ENCODE measurements around the gene SCARF1. TPM values are rescaled to one million over a fixed set of nuclear protein-coding genes. Genes with fewer than 3 reads are reported as not detected.

The SCARF1 gene
- total RNA-seq, 1 donor from 2014 or later = 8.4 TPM

DNA sequence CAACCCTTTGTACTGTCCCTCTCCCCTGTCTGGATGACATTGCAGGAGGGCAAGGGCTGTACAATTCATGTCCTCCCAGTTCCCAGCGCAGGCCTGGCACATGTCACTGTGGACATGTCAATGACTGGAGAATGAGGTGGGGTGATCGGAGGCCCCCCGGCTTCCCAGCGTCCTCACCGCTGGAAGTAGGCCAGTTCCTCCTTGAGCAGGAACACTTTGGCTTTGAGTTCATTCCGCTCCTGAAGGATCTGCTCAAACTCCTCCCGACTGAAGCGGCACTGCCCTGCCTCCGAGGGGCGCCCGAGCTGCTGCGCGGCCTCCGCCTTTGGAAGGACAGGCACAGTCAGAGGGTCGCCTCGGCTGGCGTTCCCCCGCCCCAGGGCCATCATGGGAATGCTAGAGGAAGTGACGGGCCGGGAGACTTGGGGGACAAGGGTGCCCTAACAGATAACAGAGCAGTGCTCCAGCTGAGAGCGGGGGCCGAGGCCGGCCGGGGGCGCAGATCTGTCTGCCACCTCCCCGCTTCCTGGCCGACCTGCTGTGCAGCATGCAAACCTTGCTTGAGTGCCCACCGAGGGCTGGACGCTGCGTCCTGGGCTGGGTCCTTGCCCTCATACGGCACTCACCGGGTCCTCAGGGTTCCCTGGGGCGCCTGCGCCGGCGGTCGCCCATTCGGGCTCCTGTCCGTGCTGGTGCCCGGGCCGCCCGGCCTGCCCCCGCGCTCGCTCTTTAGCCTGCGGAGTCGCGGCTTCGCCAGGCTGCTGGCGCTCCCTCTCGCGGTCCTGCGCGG, 2.8 kb upstream of the SCARF1 start:
- peak; percentile 46 for DNase-seq (ENCODE audit: low spot score)

DNA sequence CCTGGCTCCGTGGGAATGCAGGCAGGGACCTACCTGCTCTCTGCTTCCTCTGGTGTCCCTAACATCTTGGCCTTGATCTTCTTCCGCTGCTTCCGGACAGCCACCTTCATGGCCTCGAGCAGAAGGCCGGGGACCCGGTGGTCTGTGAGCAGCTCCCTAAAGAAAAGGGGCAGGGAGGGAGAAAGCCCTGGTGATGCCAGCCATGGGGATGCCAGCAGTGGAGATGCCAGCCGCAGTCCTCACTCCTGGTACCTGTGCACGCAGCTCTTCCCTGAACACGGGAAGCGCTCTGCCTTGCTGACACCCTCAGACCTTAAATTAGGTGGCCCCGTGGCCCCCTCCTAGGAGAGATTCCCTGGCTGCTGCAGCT, 2.3 kb upstream of the SCARF1 start:
- no peak for DNase-seq (ENCODE audit: low spot score)

DNA sequence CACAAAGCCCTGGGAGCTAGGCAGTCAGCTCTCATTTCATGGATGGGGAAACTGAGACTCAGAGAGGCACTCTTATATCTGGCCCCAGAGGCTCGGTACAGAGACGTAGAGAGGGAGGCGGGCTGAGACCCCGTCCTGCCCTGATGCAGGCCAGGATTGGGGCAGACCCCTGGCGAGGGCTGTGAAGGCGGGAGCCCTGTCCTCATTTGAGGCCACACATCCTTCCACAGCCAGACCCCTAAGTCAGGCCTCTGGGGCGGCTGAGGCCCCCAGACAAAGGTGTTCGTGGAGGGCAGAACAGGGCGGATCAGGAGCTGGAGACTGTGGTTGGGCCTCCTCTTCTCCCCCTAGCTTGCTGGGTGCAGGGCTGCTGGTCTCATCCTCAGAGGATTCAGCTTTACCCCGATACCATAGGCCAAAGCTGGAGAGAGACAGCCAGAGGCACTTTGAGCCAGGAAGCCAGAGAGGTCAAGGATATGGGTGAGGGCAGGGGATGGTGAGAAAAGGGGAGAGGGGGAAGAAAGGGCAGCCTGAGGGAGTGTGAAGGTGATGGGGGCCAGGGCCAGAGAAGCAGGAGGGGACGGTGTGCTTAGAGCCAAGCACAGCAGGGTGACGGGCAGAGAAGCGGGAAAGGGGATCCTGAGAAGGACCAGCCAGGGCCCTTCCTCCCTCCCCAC, 805 bp upstream of the SCARF1 start:
- DNase-seq (ENCODE audit: low spot score) = no peak

- no peak for DNase-seq (ENCODE audit: low spot score)
Observed at GRCh38 chr17:1644493-1645206, 882 bp downstream of the SCARF1 start.

GRCh38 chr17:1643999-1644492, 1.5 kb downstream of the SCARF1 start:
- DNase-seq (ENCODE audit: low spot score) = no peak

- no peak for DNase-seq (ENCODE audit: low spot score)
Observed at GRCh38 chr17:1643293-1643998, 2.1 kb downstream of the SCARF1 start.

GRCh38 chr17:1641065-1641403, 4.5 kb downstream of the SCARF1 start:
- no peak for DNase-seq (ENCODE audit: low spot score)

DNA sequence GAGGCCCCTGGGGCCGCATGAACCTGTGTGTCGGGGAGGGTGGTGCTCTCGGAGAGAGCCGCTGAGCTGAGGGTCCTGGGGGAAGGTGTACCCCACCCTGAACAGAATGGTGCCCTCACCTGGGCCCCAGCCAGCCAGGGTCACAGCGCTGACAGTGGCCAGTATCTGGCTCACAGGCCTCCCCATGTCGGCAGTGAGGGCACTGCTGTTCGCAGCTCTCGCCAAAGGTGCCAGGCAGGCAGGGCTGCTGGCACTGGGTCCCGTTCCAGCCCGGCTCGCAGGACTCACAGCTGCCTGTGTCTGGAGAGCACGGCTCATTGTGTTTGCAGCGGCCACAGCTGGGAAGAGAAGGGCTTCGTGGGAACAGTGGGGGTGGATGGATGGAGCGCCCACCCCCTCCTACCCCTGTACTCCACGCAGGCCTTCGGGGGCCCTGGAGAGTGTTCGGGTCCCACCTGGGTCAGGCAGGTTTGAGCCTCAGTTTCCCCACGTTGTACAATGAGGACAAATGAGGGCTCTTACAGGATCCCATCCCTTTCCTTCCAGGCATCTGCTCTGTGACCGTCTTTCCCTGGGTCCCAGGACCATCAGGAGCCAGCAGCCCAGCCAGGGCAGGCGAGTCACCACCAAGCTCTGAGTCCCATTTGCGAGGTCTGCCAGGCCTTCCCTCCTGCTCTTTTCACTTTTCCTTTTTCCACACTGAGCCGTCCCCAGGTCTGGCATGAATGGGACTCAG, 5.0 kb downstream of the SCARF1 start:
- no peak for DNase-seq (ENCODE audit: low spot score)

- DNase-seq (ENCODE audit: low spot score) = no peak
Observed at GRCh38 chr17:1639549-1640180, 5.9 kb downstream of the SCARF1 start.

DNA sequence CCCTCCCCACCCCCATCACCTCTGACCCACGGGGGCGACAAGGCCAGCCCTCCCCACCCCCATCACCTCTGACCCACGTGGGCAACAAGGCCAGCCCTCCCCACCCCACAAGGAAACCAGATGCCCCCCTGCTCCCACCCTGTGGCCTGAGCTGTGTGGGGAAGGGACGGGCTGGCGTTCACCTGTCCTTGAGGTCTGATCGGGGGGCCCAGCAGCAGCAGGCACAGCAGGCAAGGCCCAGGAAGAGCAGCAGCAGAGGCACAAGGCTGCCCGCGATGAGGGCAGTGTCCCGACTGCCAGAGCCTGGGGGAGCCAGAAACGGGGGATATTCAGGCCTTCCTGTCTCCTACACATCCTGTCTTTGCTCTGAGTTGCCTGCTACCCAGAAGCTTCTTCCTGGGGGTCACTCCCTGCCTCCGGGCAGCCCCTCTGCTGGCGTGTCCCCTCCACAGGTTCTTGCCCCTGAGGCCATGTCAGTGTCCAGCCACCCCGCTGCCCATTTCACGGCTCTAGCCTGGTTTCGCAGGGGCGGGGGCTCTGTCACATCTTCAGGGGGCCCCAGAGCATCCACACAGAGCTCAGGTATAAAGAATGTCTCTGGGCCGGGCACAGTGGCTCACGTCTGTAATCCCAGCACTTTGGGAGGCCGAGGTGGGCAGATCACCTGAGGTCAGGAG, 6.8 kb downstream of the SCARF1 start:
- no peak for DNase-seq (ENCODE audit: low spot score)

DNA sequence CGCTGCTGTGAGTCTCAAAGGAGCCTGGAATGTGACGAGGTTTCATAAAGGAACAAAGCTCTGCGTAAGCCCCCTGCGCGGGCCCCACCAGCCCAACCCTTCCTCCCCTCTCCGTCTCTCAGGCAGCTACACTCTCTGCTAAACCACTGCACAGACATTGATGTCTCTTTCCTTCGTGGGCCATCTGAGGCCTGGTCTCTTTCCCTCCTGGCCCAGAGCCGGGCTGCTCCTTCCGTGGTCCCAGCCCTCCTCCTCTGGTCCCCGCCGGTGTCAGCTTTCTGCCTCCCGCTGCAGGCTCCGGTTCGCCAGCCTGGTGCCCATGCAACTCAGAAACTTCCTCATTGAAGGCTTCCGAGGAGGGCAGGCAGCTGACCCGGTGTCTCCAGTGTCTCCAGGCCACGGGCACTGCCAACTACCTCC, 7.4 kb downstream of the SCARF1 start:
- no peak for DNase-seq (ENCODE audit: low spot score)

DNA sequence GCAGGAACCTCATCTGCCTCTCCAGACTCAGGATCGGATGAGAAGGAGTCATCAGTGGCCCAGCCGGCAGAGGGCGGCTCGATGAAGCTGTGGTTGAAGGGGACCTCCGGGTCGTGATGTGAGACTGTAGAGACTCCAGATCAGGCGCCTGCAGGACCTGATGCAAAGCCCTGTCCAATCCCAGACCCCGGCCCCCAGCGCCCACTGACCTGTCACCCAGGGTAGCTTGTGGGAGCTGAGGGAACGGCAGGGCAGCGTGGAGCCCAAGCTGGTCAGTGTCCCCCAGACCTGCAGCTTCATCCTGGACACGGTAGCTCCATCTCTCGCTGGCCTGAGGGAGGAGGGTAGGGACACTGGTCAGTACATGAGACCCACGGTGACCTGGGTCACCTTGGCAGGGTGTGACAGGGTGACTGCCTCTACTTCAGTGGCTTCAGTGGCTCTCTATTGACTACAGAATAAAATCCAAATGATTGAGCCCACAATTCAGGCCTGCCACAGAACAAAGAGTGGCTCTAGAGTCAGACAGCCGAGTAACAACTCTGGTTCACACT, 8.7 kb downstream of the SCARF1 start:
- DNase-seq (ENCODE audit: low spot score) = no peak

DNA sequence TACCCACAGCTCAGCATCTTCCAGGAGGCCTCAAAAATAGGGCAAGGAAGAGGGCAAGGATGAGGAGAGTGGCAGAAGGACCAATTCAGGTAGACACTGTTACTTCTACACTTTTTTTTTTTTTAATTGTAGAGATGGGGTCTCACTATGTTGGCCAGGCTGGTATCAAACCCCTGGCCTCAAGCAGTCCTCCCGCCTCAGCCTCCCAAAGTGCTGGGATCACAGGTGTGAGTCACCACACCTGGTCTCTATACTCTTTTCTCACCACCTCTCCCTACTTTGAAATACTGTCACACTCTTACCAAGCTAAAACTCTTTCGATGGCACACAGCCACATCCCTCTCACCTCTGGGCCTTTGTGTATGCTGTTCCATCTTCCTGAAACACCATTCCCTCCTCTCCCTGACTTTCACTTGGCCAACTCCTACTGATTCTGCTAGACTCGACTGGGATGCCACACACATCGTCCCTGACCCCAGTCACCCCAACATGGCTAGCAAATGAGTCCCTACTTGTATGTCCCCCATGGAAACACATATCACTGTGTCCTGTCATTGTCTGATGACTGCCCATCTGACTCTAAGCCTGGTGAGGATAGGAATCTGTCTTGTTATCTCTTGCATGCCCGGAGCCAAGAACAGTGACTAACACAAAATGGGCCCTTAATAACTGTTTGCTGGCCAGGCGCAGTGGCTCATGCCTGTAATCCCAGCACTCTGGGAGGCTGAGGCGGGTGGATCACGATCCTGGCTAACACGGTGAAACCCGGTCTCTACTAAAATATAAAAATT, 9.7 kb downstream of the SCARF1 start:
- DNase-seq (ENCODE audit: low spot score) = no peak

DNA sequence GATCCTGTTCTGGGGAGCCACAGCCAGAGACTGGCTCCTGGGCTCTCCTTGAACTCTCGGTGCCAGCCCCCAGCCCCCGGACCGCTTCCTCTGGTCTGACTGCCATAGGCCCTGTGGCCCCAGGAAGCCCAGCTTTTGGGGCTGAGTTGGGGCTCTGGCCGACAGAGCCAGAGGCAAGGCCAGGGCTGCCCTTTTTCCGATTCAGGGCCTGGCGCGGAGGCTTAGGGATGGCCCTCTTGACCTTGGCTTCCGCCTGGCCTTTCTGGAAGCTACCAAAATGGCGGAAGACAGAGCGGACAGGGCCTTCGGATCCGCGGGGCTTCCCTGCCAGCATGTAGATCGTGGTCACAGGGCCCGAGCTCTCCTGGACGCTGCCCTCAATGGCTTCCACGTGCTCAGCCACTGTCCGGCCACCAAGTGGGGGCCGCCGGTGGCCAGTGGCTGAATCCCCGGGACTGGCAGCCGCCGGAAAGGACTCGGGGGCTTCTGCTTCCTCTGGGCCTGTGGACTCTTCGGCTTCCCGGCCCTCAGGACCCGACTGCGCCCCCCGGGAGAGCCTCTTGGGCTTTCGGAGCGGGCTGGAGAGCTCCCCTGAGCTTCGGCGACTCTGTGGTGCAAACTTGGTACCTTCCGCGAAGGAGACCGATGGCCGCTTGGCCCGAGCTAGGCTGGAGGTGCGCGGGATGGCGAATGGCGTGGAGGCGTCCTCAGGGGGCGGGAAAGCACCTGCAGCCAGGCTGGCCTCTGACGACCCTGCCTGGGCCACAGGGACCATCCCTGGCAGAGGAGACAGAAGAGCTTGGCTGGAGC, 10.5 kb downstream of the SCARF1 start:
- DNase-seq (ENCODE audit: low spot score) = no peak

DNA sequence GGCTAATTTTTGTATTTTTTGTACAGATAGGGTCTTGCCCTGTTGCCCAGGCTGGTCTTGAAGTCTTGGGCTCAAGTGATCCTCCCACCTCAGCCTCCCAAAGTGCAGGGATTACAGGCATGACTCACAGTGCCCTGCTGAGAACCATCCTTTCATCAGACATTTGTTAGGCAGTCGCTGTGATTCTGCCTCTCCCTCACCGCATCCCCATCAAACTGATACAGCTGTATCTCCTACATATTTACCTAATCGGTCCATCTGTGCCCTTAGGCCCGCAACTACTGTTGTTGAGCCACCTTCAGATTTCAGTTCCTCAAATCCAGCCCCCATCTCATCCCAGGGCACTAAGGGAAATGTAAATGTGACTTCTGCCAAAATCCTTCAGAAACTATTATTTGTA, 14.9 kb downstream of the SCARF1 start:
- DNase-seq (ENCODE audit: low spot score) = no peak

- DNase-seq (ENCODE audit: low spot score) = no peak
Observed at GRCh38 chr17:1629504-1630310, 15.8 kb downstream of the SCARF1 start.

GRCh38 chr17:1628856-1629503, 16.6 kb downstream of the SCARF1 start:
- DNase-seq (ENCODE audit: low spot score) = peak; percentile 96

Measured in umbilical cord (tissue), 2 donors.